SK-N-MC (cell line): ENCODE results near the gene KRT35.

Experiments
- DNase-seq: peaks from one replicate; pipeline ENCODE4 v3.0.0-alpha.2; 2011; ENCODE audit warnings: low read depth, low spot score
- H3K27ac ChIP-seq: fragments of 200-600 bp; sonication (generic); 2 replicates; pipeline ENCODE4 v1.5.1; 2016; ENCODE audit warnings: mixed run types
- H3K36me3 ChIP-seq: fragments of 200-600 bp; sonication (generic); 2 replicates; pipeline ENCODE4 v1.6.1; 2017; ENCODE audit warnings: antibody characterized with exemption, low read length, mixed read lengths; ENCODE audit not compliant: insufficient read depth
- H3K4me3 ChIP-seq: fragments of 200-600 bp; sonication (generic); 2 replicates; pipeline ENCODE4 v1.5.1; 2016
- H3K9ac ChIP-seq: fragments of 200-600 bp; sonication (generic); 2 replicates; pipeline ENCODE4 v1.8.0; 2017; ENCODE audit warnings: mixed run types, mixed read lengths; ENCODE audit not compliant: insufficient read length
- H3K9me3 ChIP-seq: fragments of 200-600 bp; sonication (generic); 2 replicates; pipeline ENCODE4 v1.6.1; 2017; ENCODE audit warnings: low read depth, mild to moderate bottlenecking, antibody characterized with exemption, low read length, moderate library complexity, mixed read lengths
- EZH2 ChIP-seq: fragments of 200-600 bp; sonication (generic); IDR thresholded peaks from one replicate; pipeline ENCODE4 v1.6.1; 2017; ENCODE audit warnings: antibody characterized with exemption
- FOXP2 ChIP-seq: optimal IDR thresholded peaks from 2 replicates; pipeline ENCODE3; 2011; ENCODE audit warnings: mild to moderate bottlenecking, moderate library complexity; ENCODE audit not compliant: insufficient read depth; ENCODE audit errors: extremely low read length, control extremely low read depth
- POLR2AphosphoS5 ChIP-seq: IDR thresholded peaks from 2 replicates; pipeline ENCODE4 v1.6.1; 2012; ENCODE audit warnings: mild to moderate bottlenecking, low read depth, low read length, borderline replicate concordance

KRT35 gene

GRCh38 chr17:41522301-41523224 is 41.6 kb upstream of the KRT35 start:
- Histone ChIP-seq H3K4me3 (no peak overlapping the region), H3K9me3 (no peaks in the 10 kb centered on the region), H3K36me3 (no peaks in the 10 kb centered on the region), H3K27ac (no peak overlapping the region), H3K9ac (no peak overlapping the region)
- no peak for DNase-seq
- TF ChIP-seq FOXP2 (no peak), EZH2 (no peak), POLR2AphosphoS5 (no peak)

GRCh38 chr17:41521574-41522261 is 40.8 kb upstream of the KRT35 start:
- no peak for TF ChIP-seq POLR2AphosphoS5
- no peak for TF ChIP-seq FOXP2
- TF ChIP-seq EZH2: no peak
- no peak for DNase-seq
- Histone ChIP-seq H3K9ac (no peak overlapping the region), H3K4me3 (no peak overlapping the region), H3K36me3 (no peaks in the 10 kb centered on the region), H3K9me3 (no peaks in the 10 kb centered on the region), H3K27ac (no peak overlapping the region)

GRCh38 chr17:41520821-41521521 is 40.0 kb upstream of the KRT35 start:
- Histone ChIP-seq H3K9ac (no peak overlapping the region), H3K4me3 (no peak overlapping the region), H3K27ac (no peak overlapping the region), H3K9me3 (no peaks in the 10 kb centered on the region), H3K36me3 (no peaks in the 10 kb centered on the region)
- TF ChIP-seq POLR2AphosphoS5 (no peak), FOXP2 (no peak), EZH2 (no peak)
- no peak for DNase-seq

DNA sequence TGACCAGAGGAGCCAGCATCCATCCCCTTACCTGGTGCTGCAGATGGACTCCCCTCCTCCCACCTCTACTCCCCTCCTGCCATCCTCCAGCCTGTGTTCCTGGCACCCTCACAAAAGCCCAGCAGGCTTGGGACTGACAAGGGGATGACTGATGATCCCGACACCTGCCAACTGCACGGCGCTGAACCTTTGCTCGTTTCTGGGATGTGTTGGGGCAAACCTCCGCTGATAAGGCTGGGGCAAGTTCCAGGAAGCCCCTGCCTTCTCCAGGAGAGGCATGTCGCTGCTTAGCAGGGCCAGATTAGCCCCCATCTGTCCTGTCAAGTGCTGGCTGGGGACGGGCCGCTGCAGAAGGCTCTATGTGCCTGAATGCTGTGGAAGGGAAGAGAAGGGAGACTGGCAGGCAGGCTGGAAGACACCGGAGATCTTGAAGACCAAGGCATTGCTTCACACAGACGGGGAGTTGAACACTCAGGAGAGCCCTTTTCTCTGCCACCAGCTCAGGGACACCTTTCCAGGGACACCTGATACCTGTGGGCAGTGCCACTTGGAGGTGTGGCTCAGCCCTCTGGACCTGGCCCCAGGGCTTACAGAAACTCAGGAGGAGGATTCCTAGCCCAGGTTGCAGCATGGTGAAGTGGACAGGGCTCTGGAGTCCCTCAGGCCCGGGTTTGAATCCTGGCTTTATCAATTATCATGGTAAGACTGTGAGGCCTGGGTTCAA is 38.7 kb upstream of the KRT35 start:
- DNase-seq: no peak
- no peak overlapping the region for H3K27ac ChIP-seq
- H3K36me3 ChIP-seq: no peaks in the 10 kb centered on the region
- no peak overlapping the region for H3K4me3 ChIP-seq
- no peaks in the 10 kb centered on the region for H3K9me3 ChIP-seq
- no peak overlapping the region for H3K9ac ChIP-seq
- TF ChIP-seq EZH2: no peak
- TF ChIP-seq POLR2AphosphoS5: no peak
- no peak for TF ChIP-seq FOXP2

GRCh38 chr17:41518789-41519449 is 38.0 kb upstream of the KRT35 start, which contains the start of gene KRT15:
TSS of gene KRT15 (minus strand) at chr17:41518890. CDS start at chr17:41518827, 63 bp downstream.
- Histone ChIP-seq H3K9me3 (no peaks in the 10 kb centered on the region), H3K9ac (no peak within 1 kb of the TSS), H3K27ac (no peak within 1 kb of the TSS), H3K36me3 (no peaks in the 10 kb centered on the region), H3K4me3 (no peak within 1 kb of the TSS)
- DNase-seq: no peak
- TF ChIP-seq FOXP2: no peak
- TF ChIP-seq EZH2: no peak
- TF ChIP-seq POLR2AphosphoS5: no peak

GRCh38 chr17:41518031-41518430 is 37.1 kb upstream of the KRT35 start:
- H3K27ac ChIP-seq: no peak overlapping the region
- no peaks in the 10 kb centered on the region for H3K9me3 ChIP-seq
- no peak for TF ChIP-seq POLR2AphosphoS5
- no peak for TF ChIP-seq EZH2
- H3K4me3 ChIP-seq: no peak overlapping the region
- DNase-seq: no peak
- H3K9ac ChIP-seq: no peak overlapping the region
- H3K36me3 ChIP-seq: no peaks in the 10 kb centered on the region

DNA sequence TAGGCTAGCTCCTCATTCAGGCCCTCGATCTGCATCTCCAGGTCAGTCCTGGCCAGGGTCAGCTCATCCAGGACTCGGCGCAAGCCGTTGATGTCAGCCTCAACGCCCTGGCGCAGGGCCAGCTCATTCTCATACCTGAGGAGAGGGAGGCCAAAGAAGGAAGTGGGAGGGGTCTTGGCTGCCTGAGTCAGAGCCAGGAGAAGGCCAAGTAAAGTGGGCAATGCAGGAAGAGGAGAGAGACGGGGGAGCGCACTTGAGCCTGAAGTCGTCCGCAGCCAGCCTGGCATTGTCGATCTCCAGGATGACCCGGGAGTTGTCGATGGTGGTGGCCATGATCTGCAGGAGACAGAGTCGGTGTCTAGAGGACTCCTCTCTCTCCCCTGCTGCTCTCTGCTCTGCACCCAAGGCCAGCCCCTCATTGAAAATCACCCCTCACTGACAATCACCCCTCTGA is 35.9 kb upstream of the KRT35 start:
- Histone ChIP-seq H3K9ac (no peak overlapping the region), H3K27ac (no peak overlapping the region), H3K36me3 (no peaks in the 10 kb centered on the region), H3K9me3 (no peaks in the 10 kb centered on the region), H3K4me3 (no peak overlapping the region)
- DNase-seq: no peak
- no peak for TF ChIP-seq EZH2
- no peak for TF ChIP-seq FOXP2
- no peak for TF ChIP-seq POLR2AphosphoS5
